Spleen (tissue), 11 donors: ENCODE data around the gene TBX1. TPM values are rescaled to one million over a fixed set of nuclear protein-coding genes. Genes with fewer than 3 reads are reported as not detected.

Experiments
- DNase-seq: peaks from one replicate; pipeline ENCODE4 v3.0.0-alpha.2; 2020
- H3K27ac ChIP-seq, 8 donors: fragments of 200-600 bp; sonication (generic) in 7 of 8; 1 replicate in 4 of 8; 2 replicates in 4 of 8; pipeline versions ENCODE4 v1.5.0 to v1.8.0; 2016 to 2021; ENCODE audit warnings: inconsistent platforms in 4 of 8, mild to moderate bottlenecking in 4 of 8, moderate library complexity in 1 of 8
- H3K27me3 ChIP-seq, 7 donors: fragments of 200-600 bp; sonication (generic) in 6 of 7; replicated peaks in 1 of 7; 1 replicate in 4 of 7; 2 replicates in 3 of 7; pipeline versions ENCODE4 v1.5.0 to v1.8.0; 2016 to 2021; ENCODE audit warnings: inconsistent platforms in 3 of 7, mild to moderate bottlenecking in 1 of 7
- H3K36me3 ChIP-seq, 6 donors: fragments of 200-600 bp; sonication (generic) in 5 of 6; 1 replicate in 4 of 6; 2 replicates in 2 of 6; pipeline versions ENCODE4 v1.5.0 to v1.8.0; 2016 to 2021; ENCODE audit warnings: inconsistent platforms in 2 of 6
- H3K4me1 ChIP-seq, 6 donors: fragments of 200-600 bp; sonication (generic) in 5 of 6; 1 replicate in 3 of 6; 2 replicates in 3 of 6; pipeline versions ENCODE4 v1.5.0 to v1.8.0; 2016 to 2021; ENCODE audit warnings: inconsistent platforms in 3 of 6
- H3K4me3 ChIP-seq, 8 donors: fragments of 200-600 bp; sonication (generic) in 7 of 8; 1 replicate in 4 of 8; 2 replicates in 4 of 8; pipeline versions ENCODE4 v1.5.0 to v1.8.0; 2016 to 2021; ENCODE audit warnings: inconsistent platforms in 4 of 8, mild to moderate bottlenecking in 4 of 8, moderate library complexity in 2 of 8
- H3K9me3 ChIP-seq, 8 donors: fragments of 200-600 bp; sonication (generic) in 7 of 8; 1 replicate in 4 of 8; 2 replicates in 4 of 8; pipeline versions ENCODE4 v1.5.0 to v1.8.0; 2016 to 2021; ENCODE audit warnings: inconsistent platforms in 4 of 8
- CTCF ChIP-seq, 11 experiments: fragments of 200-600 bp in 7 of 11; fragments of 450-650 bp in 4 of 11; sonication (generic) in 4 of 11; IDR thresholded peaks in 8 of 11; conservative IDR thresholded peaks in 3 of 11; 1 replicate in 7 of 11; 2 replicates in 4 of 11; pipeline versions ENCODE4 v1.4.0 to v1.8.0; 2016 to 2021; ENCODE audit warnings: antibody characterized with exemption in 11 of 11, inconsistent platforms in 4 of 11, mild to moderate bottlenecking in 1 of 11
- POLR2A ChIP-seq, 3 donors: fragments of 450-650 bp; IDR thresholded peaks; one replicate each; pipeline ENCODE4 v1.5.1; 2017; ENCODE audit warnings: antibody characterized with exemption in 3 of 3, mild to moderate bottlenecking in 1 of 3
- POLR2AphosphoS5 ChIP-seq, 3 donors: sonication (generic); formaldehyde crosslinking; IDR thresholded peaks; one replicate each; pipeline ENCODE4 v1.5.1; 2017; ENCODE audit warnings: antibody characterized with exemption in 3 of 3
- WGBS, 5 donors: extraction: QIAGEN DNeasy Blood & Tissue Kit in 3 of 5; methylation state at CpG; one replicate each; pipeline versions ENCODE4 v1.1.5 to v1.1.7; 2013 to 2018; 5-methylcytosine and 5-hydroxymethylcytosine counted together
- intact Hi-C: fragments of 100-400 bp; cut with DNase I; formaldehyde crosslinking; loops from one replicate; pipeline ENCODE4 v1.15.0; 2023; ENCODE audit warnings: low total_unique reads
- polyA plus RNA-seq, 3 donors: library from polyadenylated mRNA; stranded (reverse); fragments of 200-250 nt; gene quantifications; one replicate each; pipeline ENCODE4 v1.2.1, GENCODE V29; 2013
- total RNA-seq, 7 donors: library from RNA; depleted of rRNA in 3 of 7; stranded (reverse); fragments of >200 nt in 3 of 7; fragmentation: NEBNext Ultra II Directional in 4 of 7; extraction: Animal tissue kit (Norgen Biotek cat#: 25700) in 4 of 7; gene quantifications; one replicate each; pipeline versions ENCODE4 v1.1.0 to v1.2.1, GENCODE V29; 2016 to 2021
- donor health status: healthy with polysubstance abuse.
- donor health status: DM: no; HTN: no; CAD: no; lungs with moderate emphysema.
- donor health status: DM: no; HTN: no; CAD: no.
- donor health status: Bipolar disorder and iron deficiency.
- donor health status: healthy.
- donor health status: DM: no; HTN: no; CAD: no.
- donor health status: DM: yes; HTN: yes; CAD: no.

TBX1 gene
- total and polyA plus RNA-seq, 10 donors: 0.17 to 10.5 (median 0.70) TPM

GRCh38 chr22:19746726-19747125 is 13.9 kb upstream of the TBX1 start:
- no peak overlapping the region for H3K27ac ChIP-seq
- no peak overlapping the region for H3K4me3 ChIP-seq
- peaks cover 0 to 26% (median 0%) of the 10 kb centered on the region in 7 donors for H3K27me3 ChIP-seq
- 75 to 88% (median 85%) methylated on average over 10 to 13 of the region's 13 CpGs for WGBS, 5 donors
- no peaks in the 10 kb centered on the region for H3K9me3 ChIP-seq
- no peaks in the 10 kb centered on the region for H3K36me3 ChIP-seq
- peaks cover 0 to 15% (median 6%) of the 10 kb centered on the region in 6 donors for H3K4me1 ChIP-seq
- TF ChIP-seq CTCF (IDR thresholded peaks at IDR 0.05 in 8 of 11, conservative IDR thresholded peaks at IDR 0.05 in 3 of 11) (no peak), POLR2AphosphoS5 (IDR thresholded peaks at IDR 0.05) (no peak)
- intact Hi-C loops: no loop called here
- no peak for DNase-seq

DNA sequence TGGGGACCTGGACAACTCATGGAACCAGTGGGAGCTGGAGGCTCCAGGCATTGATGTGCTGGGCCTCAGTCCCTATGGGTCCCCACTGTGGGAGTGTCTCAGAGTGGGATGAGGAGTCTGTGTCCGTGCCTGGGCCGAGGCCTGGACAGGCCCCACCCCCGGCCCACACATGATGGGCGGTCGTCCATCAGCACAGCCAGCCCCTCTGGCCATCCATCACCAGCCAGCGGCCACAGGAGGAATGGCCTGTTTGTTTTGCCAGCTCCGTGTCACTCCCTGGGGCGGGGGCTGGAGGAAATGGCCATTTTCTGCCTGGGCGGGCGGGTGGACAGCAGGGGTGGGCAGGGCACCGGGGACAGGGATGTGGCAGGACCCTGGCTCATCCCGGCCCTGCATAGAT is 13.0 kb upstream of the TBX1 start:
- intact Hi-C loops: no loop called here
- Histone ChIP-seq H3K4me1 (peaks cover 0 to 15% (median 6%) of the 10 kb centered on the region in 6 donors), H3K9me3 (no peaks in the 10 kb centered on the region), H3K27me3 (peaks cover 0 to 34% (median 0%) of the 10 kb centered on the region in 7 donors), H3K36me3 (no peaks in the 10 kb centered on the region), H3K4me3 (no peak overlapping the region), H3K27ac (no peak overlapping the region)
- 77 to 91% (median 80%) methylated on average over 6 to 12 of the region's 12 CpGs for WGBS, 5 donors
- DNase-seq: no peak
- TF ChIP-seq CTCF (IDR thresholded peaks at IDR 0.05 in 8 of 11, conservative IDR thresholded peaks at IDR 0.05 in 3 of 11) (no peak), POLR2AphosphoS5 (IDR thresholded peaks at IDR 0.05) (no peak), POLR2A (IDR thresholded peaks at IDR 0.05) (no peak)

DNA sequence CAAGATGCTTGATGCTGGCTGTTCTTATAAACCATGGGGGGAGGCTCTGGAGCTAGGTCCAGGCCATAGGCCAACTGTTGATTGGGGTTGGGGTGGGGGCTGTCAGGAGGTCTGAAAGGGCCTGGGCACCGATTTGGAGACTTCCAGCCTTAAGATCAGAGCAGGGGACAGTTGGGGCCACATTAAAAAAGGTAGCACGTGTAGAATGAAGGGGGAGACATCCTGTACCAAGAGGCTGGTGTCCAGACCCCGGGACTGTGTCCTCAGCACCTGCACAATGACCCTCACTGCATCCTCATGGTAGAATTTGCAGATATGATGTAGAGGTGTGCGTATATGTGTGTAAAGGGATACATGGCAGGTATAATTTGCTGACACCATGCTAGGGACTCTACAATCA is 12.4 kb upstream of the TBX1 start:
- peaks cover 0 to 15% (median 6%) of the 10 kb centered on the region in 6 donors for H3K4me1 ChIP-seq
- DNase-seq: no peak
- H3K9me3 ChIP-seq: no peaks in the 10 kb centered on the region
- H3K4me3 ChIP-seq: no peak overlapping the region
- peaks cover 0 to 40% (median 4%) of the 10 kb centered on the region in 7 donors for H3K27me3 ChIP-seq
- no peaks in the 10 kb centered on the region for H3K36me3 ChIP-seq
- 71 to 92% (median 76%) methylated on average over 3 to 4 of the region's 4 CpGs for WGBS, 5 donors
- H3K27ac ChIP-seq: no peak overlapping the region
- TF ChIP-seq CTCF (IDR thresholded peaks at IDR 0.05 in 8 of 11, conservative IDR thresholded peaks at IDR 0.05 in 3 of 11) (no peak), POLR2AphosphoS5 (IDR thresholded peaks at IDR 0.05) (no peak), POLR2A (IDR thresholded peaks at IDR 0.05) (no peak)
- intact Hi-C loops: no loop called here

DNA sequence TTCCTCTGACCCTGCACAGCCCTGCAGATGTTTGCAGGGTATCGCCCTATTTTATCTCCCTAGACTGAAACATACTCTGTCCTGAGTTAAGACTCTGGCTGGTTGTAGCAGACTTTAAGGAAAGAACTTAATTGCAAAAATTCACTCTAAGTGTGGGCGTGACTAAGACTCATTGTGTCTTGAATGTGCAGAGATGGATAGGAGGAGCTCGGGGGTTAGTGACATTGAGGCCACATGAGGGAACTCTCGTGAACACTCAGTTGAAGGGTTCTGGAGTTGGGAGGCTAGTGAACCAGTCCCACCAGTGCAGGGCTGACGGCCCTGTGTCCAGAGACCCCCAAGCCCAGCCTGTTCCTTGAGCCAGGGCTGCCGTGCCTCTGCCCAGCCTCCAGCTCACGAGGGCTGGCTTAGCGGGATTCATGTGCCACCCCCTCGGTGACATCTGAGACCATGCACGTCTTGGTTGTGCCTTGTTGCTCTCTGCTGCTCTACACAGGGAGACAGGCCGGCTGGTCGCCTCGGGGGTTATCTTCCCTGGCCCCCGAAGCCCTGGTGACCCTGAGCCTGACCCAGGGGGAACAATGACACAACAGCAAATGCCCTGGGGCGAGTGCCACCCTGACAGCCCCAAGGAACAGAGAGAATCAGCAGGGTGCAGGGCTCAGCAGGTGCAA is 11.4 kb upstream of the TBX1 start:
- peaks cover 0 to 50% (median 14%) of the 10 kb centered on the region in 7 donors for H3K27me3 ChIP-seq

More for the DNA sequence above, 11.4 kb upstream of the TBX1 start:
- H3K27ac ChIP-seq: no peak overlapping the region
- intact Hi-C loops: no loop called here
- H3K36me3 ChIP-seq: no peaks in the 10 kb centered on the region
- 78 to 88% (median 79%) methylated on average over 6 to 15 of the region's 15 CpGs for WGBS, 5 donors
- no peak for TF ChIP-seq POLR2A (IDR thresholded peaks at IDR 0.05)
- no peak for TF ChIP-seq POLR2AphosphoS5 (IDR thresholded peaks at IDR 0.05)
- TF ChIP-seq CTCF (IDR thresholded peaks at IDR 0.05 in 8 of 11, conservative IDR thresholded peaks at IDR 0.05 in 3 of 11): no peak
- peaks cover 0 to 15% (median 6%) of the 10 kb centered on the region in 6 donors for H3K4me1 ChIP-seq
- DNase-seq: no peak
- H3K4me3 ChIP-seq: no peak overlapping the region
- no peaks in the 10 kb centered on the region for H3K9me3 ChIP-seq
